NCI-H128 (cell line): ENCODE data around the gene PTMA.
A peak's percentile ranks its signal among the peaks of the same experiment; 100 is the strongest.

Source experiments
- DNase-seq: peaks from one replicate; lab custom pipeline; 2025; ENCODE audit not compliant: unreplicated experiment; lab: John Stamatoyannopoulos, UW

The PTMA gene

GRCh38 chr2:231674587-231675338 is 33.6 kb upstream of the PTMA start:
- peak; percentile 64 for DNase-seq

GRCh38 chr2:231676243-231676642 is 32.1 kb upstream of the PTMA start:
- no peak for DNase-seq

- peak; percentile 20 for DNase-seq
These were observed 30.7 kb upstream of the PTMA start for GRCh38 chr2:231677632-231678104.

- no peak for DNase-seq
These were observed 28.4 kb upstream of the PTMA start for GRCh38 chr2:231679908-231680284.

- no peak for DNase-seq
These were observed 27.9 kb upstream of the PTMA start for GRCh38 chr2:231680285-231680991.

- DNase-seq = no peak
These were observed 27.1 kb upstream of the PTMA start for GRCh38 chr2:231680992-231681852.

GRCh38 chr2:231682603-231683291 is 25.6 kb upstream of the PTMA start:
- DNase-seq = no peak

GRCh38 chr2:231683292-231684235 is 24.8 kb upstream of the PTMA start:
- no peak for DNase-seq

- DNase-seq = no peak
These were observed 23.8 kb upstream of the PTMA start for GRCh38 chr2:231684314-231685223.

GRCh38 chr2:231685349-231686191 is 22.8 kb upstream of the PTMA start:
- no peak for DNase-seq

- no peak for DNase-seq
These were observed 21.9 kb upstream of the PTMA start for GRCh38 chr2:231686192-231687100.

GRCh38 chr2:231687133-231687852 is 21.0 kb upstream of the PTMA start:
- DNase-seq = no peak

- no peak for DNase-seq
These were observed 20.4 kb upstream of the PTMA start for GRCh38 chr2:231687961-231688360.

GRCh38 chr2:231688719-231689118 is 19.6 kb upstream of the PTMA start:
- no peak for DNase-seq

GRCh38 chr2:231689124-231689893 is 19.0 kb upstream of the PTMA start:
- no peak for DNase-seq
